ENCODE results near the gene CCND2. TPM values are rescaled to one million over a fixed set of nuclear protein-coding genes. Genes with fewer than 3 reads are reported as not detected.

Gene CCND2
- total and polyA plus RNA-seq, 7 experiments from 2014 or later, result 57.3 to 659 (median 97.4) TPM

GRCh38 chr12:4276524-4277204 lies 3.1 kb downstream of the CCND2 start:
- Histone ChIP-seq H3K36me3 (ENCODE audit: control insufficient read depth in 2 of 3, insufficient read depth in 3 of 3, low read length in 3 of 3) (peaks cover 20 to 64% (median 38%) of the 10 kb centered on the region in 3 experiments), H3K4me1 (ENCODE audit: control insufficient read depth in 2 of 2, insufficient read depth in 2 of 2, low read length in 2 of 2) (peaks cover 34 to 56% of the 10 kb centered on the region in 2 donors), H3K27me3 (ENCODE audit: control insufficient read depth in 2 of 2, insufficient read depth in 2 of 2, low read length in 2 of 2) (no peaks in the 10 kb centered on the region), H3K9me3 (ENCODE audit: control insufficient read depth in 2 of 3, low read length in 3 of 3) (no peaks in the 10 kb centered on the region), H3K27ac (ENCODE audit: low read depth, low read length) (peak overlapping the region; percentile 97), H3K4me3 (ENCODE audit: low read length) (peak overlapping the region; percentile 85)
- peaks cover 4 to 60% (median 20%) of the 10 kb centered on the region in 5 donors for H3K36me3 Mint-ChIP-seq
- peaks cover 0 to 2% (median 0%) of the 10 kb centered on the region in 5 donors for H3K27me3 Mint-ChIP-seq
- peak; percentile 59 for ATAC-seq
- DNase-seq, result peak; percentile 61 to 88 (median 87)
- H3K4me1 Mint-ChIP-seq, result peaks cover 41 to 66% (median 59%) of the 10 kb centered on the region in 7 donors
- H3K27ac Mint-ChIP-seq, result peak overlapping the region; percentile 82 to 98 (median 96)
- ChIA-PET CTCF (interaction anchor here (0.6 to 7.3 kb wide), 50 partner anchors 9 to 977 kb away, joined by 3 to 102 read pairs (median 4); no protein-coding TSS in a partner anchor), POLR2A (interaction anchor here (0.6 to 3.6 kb wide), 29 partner anchors 9 to 524 kb away, joined by 3 to 44 read pairs (median 4); partner anchors contain the start of genes CRACR2A and PARP11)
- peaks cover 0 to 3% (median 0%) of the 10 kb centered on the region in 11 donors for H3K9me3 Mint-ChIP-seq
- intact Hi-C loops (cut with micrococcal nuclease), result loop anchor here (1.0 to 2.0 kb wide), 12 partner anchors 7 to 976 kb away; partner anchors contain the start of gene CRACR2A (in 1 of the 2)
- peak overlapping the region; percentile 89 to 99 (median 95) for H3K4me3 Mint-ChIP-seq

GRCh38 chr12:4277205-4277543 lies 3.6 kb downstream of the CCND2 start:
- Mint-ChIP-seq H3K27ac (peak overlapping the region; percentile 82 to 98 (median 96)), H3K9me3 (peaks cover 0 to 3% (median 0%) of the 10 kb centered on the region in 11 donors), H3K36me3 (peaks cover 4 to 64% (median 20%) of the 10 kb centered on the region in 5 donors), H3K4me3 (peak overlapping the region; percentile 89 to 99 (median 95)), H3K27me3 (no peaks in the 10 kb centered on the region), H3K4me1 (peaks cover 41 to 71% (median 62%) of the 10 kb centered on the region in 7 donors)
- Histone ChIP-seq H3K36me3 (ENCODE audit: control insufficient read depth in 2 of 3, insufficient read depth in 3 of 3, low read length in 3 of 3) (peaks cover 20 to 68% (median 38%) of the 10 kb centered on the region in 3 experiments), H3K9me3 (ENCODE audit: control insufficient read depth in 2 of 3, low read length in 3 of 3) (no peaks in the 10 kb centered on the region), H3K4me3 (ENCODE audit: low read length) (no peak overlapping the region), H3K27me3 (ENCODE audit: control insufficient read depth in 2 of 2, insufficient read depth in 2 of 2, low read length in 2 of 2) (no peaks in the 10 kb centered on the region), H3K27ac (ENCODE audit: low read depth, low read length) (peak overlapping the region; percentile 48), H3K4me1 (ENCODE audit: control insufficient read depth in 2 of 2, insufficient read depth in 2 of 2, low read length in 2 of 2) (peaks cover 34 to 56% of the 10 kb centered on the region in 2 donors)
- intact Hi-C loops (cut with micrococcal nuclease), result loop anchor here (1.0 to 2.0 kb wide), 12 partner anchors 8 to 976 kb away; partner anchors contain the start of gene CRACR2A (in 1 of the 2)
- POLR2A ChIA-PET, result interaction anchor here (0.6 to 3.6 kb wide), 25 partner anchors 9 to 396 kb away, joined by 3 to 44 read pairs (median 4); no protein-coding TSS in a partner anchor
- ATAC-seq (no peak), DNase-seq (no peak)
- CTCF ChIA-PET, result interaction anchor here (0.6 to 7.3 kb wide), 43 partner anchors 8 to 977 kb away, joined by 3 to 102 read pairs (median 5); no protein-coding TSS in a partner anchor

DNA sequence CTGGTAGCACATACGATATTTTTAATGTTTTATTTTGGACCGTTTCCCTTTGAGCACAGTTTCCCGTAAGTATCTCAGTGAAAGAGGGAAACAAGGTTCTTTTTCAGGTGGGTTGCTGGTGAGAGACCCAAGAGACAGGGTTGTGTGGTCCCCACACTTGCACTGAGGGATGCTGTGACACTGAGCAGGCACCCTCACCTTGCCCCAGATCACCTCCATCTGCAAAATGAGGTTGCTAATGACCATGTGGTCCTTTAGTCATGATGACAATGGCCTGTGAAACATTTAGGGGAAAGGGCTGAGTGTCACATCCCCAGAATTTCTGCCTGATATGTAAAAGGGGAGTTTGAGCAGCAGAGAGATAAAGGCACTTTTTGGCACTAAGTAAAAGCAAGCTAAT lies 4.3 kb downstream of the CCND2 start:
- Histone ChIP-seq H3K36me3 (ENCODE audit: control insufficient read depth in 2 of 3, insufficient read depth in 3 of 3, low read length in 3 of 3) (peaks cover 20 to 75% (median 39%) of the 10 kb centered on the region in 3 experiments), H3K9me3 (ENCODE audit: control insufficient read depth in 2 of 3, low read length in 3 of 3) (no peaks in the 10 kb centered on the region), H3K27me3 (ENCODE audit: control insufficient read depth in 2 of 2, insufficient read depth in 2 of 2, low read length in 2 of 2) (no peaks in the 10 kb centered on the region), H3K4me1 (ENCODE audit: control insufficient read depth in 2 of 2, insufficient read depth in 2 of 2, low read length in 2 of 2) (peaks cover 34 to 56% of the 10 kb centered on the region in 2 donors), H3K27ac (ENCODE audit: low read depth, low read length) (peak overlapping the region; percentile 48), H3K4me3 (ENCODE audit: low read length) (no peak overlapping the region)
- Mint-ChIP-seq H3K9me3 (peaks cover 0 to 3% (median 0%) of the 10 kb centered on the region in 11 donors), H3K36me3 (peaks cover 4 to 71% (median 26%) of the 10 kb centered on the region in 5 donors), H3K27me3 (no peaks in the 10 kb centered on the region), H3K4me3 (peak overlapping the region in 5 of 10 donors; percentile 21 to 76 (median 34)), H3K27ac (peak overlapping the region in 7 of 9 donors; percentile 6 to 98 (median 81)), H3K4me1 (peaks cover 41 to 74% (median 65%) of the 10 kb centered on the region in 7 donors)
- intact Hi-C loops (cut with micrococcal nuclease), result loop anchor here (1.0 to 2.0 kb wide), 12 partner anchors 9 to 977 kb away; partner anchors contain the start of gene CRACR2A (in 1 of the 2)
- POLR2A ChIA-PET, result interaction anchor here (0.6 to 3.6 kb wide), 11 partner anchors 10 to 404 kb away, joined by 3 to 44 read pairs (median 5); no protein-coding TSS in a partner anchor
- CTCF ChIA-PET, result interaction anchor here (0.6 to 7.3 kb wide), 24 partner anchors 8 to 631 kb away, joined by 3 to 102 read pairs (median 6); no protein-coding TSS in a partner anchor
- DNase-seq, result no peak
- ATAC-seq, result no peak

GRCh38 chr12:4278329-4279197 lies 5.0 kb downstream of the CCND2 start:
- peaks cover 22 to 80% (median 46%) of the 10 kb centered on the region in 3 experiments for H3K36me3 ChIP-seq (ENCODE audit: control insufficient read depth in 2 of 3, insufficient read depth in 3 of 3, low read length in 3 of 3)
- ATAC-seq (no peak), DNase-seq (no peak)
- peaks cover 34 to 54% of the 10 kb centered on the region in 2 donors for H3K4me1 ChIP-seq (ENCODE audit: control insufficient read depth in 2 of 2, insufficient read depth in 2 of 2, low read length in 2 of 2)
- Mint-ChIP-seq H3K36me3 (peaks cover 8 to 74% (median 28%) of the 10 kb centered on the region in 5 donors), H3K27me3 (no peaks in the 10 kb centered on the region), H3K27ac (peak overlapping the region; percentile 6 to 98 (median 81)), H3K4me3 (peak overlapping the region in 7 of 10 donors; percentile 8 to 76 (median 38)), H3K9me3 (peaks cover 0 to 3% (median 0%) of the 10 kb centered on the region in 11 donors), H3K4me1 (peaks cover 42 to 79% (median 67%) of the 10 kb centered on the region in 7 donors)
- POLR2A ChIA-PET, result interaction anchor here (0.6 to 2.6 kb wide), 9 partner anchors 28 to 405 kb away, joined by 3 to 13 read pairs (median 3); no protein-coding TSS in a partner anchor
- H3K27ac ChIP-seq (ENCODE audit: low read depth, low read length), result peak overlapping the region; percentile 48
- H3K27me3 ChIP-seq (ENCODE audit: control insufficient read depth in 2 of 2, insufficient read depth in 2 of 2, low read length in 2 of 2), result no peaks in the 10 kb centered on the region
- CTCF ChIA-PET, result interaction anchor here (0.5 to 7.3 kb wide), 17 partner anchors 9 to 393 kb away, joined by 3 to 102 read pairs (median 5); no protein-coding TSS in a partner anchor
- no peaks in the 10 kb centered on the region for H3K9me3 ChIP-seq (ENCODE audit: control insufficient read depth in 2 of 3, low read length in 3 of 3)
- no peak overlapping the region for H3K4me3 ChIP-seq (ENCODE audit: low read length)
- intact Hi-C loops (cut with micrococcal nuclease), result no loop called here

DNA sequence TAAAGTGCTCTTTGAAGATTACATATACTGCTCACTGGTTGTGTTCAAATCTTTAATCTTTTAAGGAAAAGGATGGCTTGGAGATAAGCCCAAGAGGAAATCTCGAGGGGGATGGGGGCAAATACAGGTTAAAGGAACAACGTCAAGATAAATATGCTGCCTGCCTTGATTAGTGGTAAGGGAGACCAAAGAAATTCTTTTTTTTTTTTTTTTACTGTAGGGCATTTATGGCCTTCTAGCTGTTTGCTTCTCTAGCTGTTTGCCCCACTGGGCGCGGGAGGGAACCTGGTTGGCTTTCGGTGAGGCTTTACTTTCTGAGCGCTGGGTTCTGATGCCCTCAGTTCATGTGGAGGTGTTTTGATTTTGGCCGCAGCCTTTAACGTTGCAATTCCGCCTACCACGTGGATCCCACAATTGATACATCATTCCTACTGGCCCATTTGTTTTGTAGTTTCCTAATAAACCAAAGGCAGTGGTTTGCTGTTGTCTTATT lies 5.7 kb downstream of the CCND2 start:
- Histone ChIP-seq H3K4me1 (ENCODE audit: control insufficient read depth in 2 of 2, insufficient read depth in 2 of 2, low read length in 2 of 2) (peaks cover 34 to 56% of the 10 kb centered on the region in 2 donors), H3K36me3 (ENCODE audit: control insufficient read depth in 2 of 3, insufficient read depth in 3 of 3, low read length in 3 of 3) (peaks cover 27 to 80% (median 47%) of the 10 kb centered on the region in 3 experiments), H3K27ac (ENCODE audit: low read depth, low read length) (peak overlapping the region; percentile 48), H3K9me3 (ENCODE audit: control insufficient read depth in 2 of 3, low read length in 3 of 3) (no peaks in the 10 kb centered on the region), H3K27me3 (ENCODE audit: control insufficient read depth in 2 of 2, insufficient read depth in 2 of 2, low read length in 2 of 2) (no peaks in the 10 kb centered on the region), H3K4me3 (ENCODE audit: low read length) (no peak overlapping the region)
- ATAC-seq (no peak), DNase-seq (no peak)
- Mint-ChIP-seq H3K4me1 (peaks cover 48 to 86% (median 73%) of the 10 kb centered on the region in 7 donors), H3K27me3 (no peaks in the 10 kb centered on the region), H3K4me3 (peak overlapping the region in 6 of 10 donors; percentile 8 to 72 (median 38)), H3K9me3 (peaks cover 0 to 3% (median 0%) of the 10 kb centered on the region in 11 donors), H3K36me3 (peaks cover 12 to 79% (median 32%) of the 10 kb centered on the region in 5 donors), H3K27ac (peak overlapping the region; percentile 6 to 98 (median 80))
- CTCF ChIA-PET, result interaction anchor here (0.6 to 7.3 kb wide), 10 partner anchors 11 to 394 kb away, joined by 3 to 102 read pairs (median 16); no protein-coding TSS in a partner anchor
- intact Hi-C loops (cut with micrococcal nuclease), result no loop called here
- POLR2A ChIA-PET, result interaction anchor here (0.6 to 1.2 kb wide), 7 partner anchors 28 to 405 kb away, joined by 3 to 5 read pairs (median 3); no protein-coding TSS in a partner anchor

All from naive thymus-derived CD4-positive, alpha-beta T cell (primary cell).